ENCODE measurements around the gene DMXL1. TPM values are rescaled to one million over a fixed set of nuclear protein-coding genes. Genes with fewer than 3 reads are reported as not detected.
A peak's percentile ranks its signal among the peaks of the same experiment; 100 is the strongest.

DMXL1 gene
- total and polyA plus RNA-seq, 2 donors, result 24.6 to 31.4 TPM

DNA sequence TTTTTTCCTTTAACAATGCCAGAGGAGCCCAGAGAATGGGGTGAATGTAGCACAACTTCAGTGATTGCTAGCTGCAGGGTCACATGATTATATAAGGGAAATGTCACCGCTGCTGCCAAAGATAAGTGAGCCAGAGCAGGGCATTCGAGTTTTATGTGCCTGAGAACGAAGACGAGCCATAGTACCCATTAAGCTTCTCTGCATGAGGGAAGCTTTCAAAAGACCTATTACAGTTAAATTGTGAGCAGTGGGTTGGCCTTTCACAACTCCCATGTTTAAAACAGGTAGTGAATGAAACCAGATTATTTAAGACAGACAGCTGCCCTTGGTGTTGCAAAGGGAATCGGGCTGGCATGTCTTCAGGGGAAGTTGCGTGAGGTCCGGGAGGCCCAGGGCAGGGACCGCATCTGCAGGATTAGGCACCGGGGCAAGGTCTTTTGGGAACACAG is 202.5 kb downstream of the DMXL1 start:
- H3K4me3 ChIP-seq (ENCODE audit: low read length in 2 of 2), result peak overlapping the region; percentile 36 to 43
- no peaks in the 10 kb centered on the region for H3K9me3 ChIP-seq (ENCODE audit: control insufficient read depth in 2 of 2, insufficient read depth in 1 of 2, low read length in 1 of 2)
- H3K36me3 ChIP-seq (ENCODE audit: control insufficient read depth in 2 of 2, insufficient read depth in 2 of 2, low read length in 1 of 2), result peaks cover 0 to 32% of the 10 kb centered on the region in 2 donors
- H3K27me3 ChIP-seq (ENCODE audit: control insufficient read depth in 2 of 2, insufficient read depth in 1 of 2, low read length in 1 of 2), result no peaks in the 10 kb centered on the region
- H3K27ac ChIP-seq (ENCODE audit: low read depth in 1 of 2, low read length in 1 of 2), result peak overlapping the region; percentile 77 to 86
- peaks cover 57 to 71% of the 10 kb centered on the region in 2 donors for H3K4me1 ChIP-seq (ENCODE audit: control insufficient read depth in 2 of 2, insufficient read depth in 2 of 2, low read length in 2 of 2)
- WGBS, result 23% methylated on average over 9 of the region's 9 CpGs
- DNase-seq (ENCODE audit: low read depth in 6 of 9, low spot score in 9 of 9), result peak in 1 of 9 donors; percentile 73

DNA sequence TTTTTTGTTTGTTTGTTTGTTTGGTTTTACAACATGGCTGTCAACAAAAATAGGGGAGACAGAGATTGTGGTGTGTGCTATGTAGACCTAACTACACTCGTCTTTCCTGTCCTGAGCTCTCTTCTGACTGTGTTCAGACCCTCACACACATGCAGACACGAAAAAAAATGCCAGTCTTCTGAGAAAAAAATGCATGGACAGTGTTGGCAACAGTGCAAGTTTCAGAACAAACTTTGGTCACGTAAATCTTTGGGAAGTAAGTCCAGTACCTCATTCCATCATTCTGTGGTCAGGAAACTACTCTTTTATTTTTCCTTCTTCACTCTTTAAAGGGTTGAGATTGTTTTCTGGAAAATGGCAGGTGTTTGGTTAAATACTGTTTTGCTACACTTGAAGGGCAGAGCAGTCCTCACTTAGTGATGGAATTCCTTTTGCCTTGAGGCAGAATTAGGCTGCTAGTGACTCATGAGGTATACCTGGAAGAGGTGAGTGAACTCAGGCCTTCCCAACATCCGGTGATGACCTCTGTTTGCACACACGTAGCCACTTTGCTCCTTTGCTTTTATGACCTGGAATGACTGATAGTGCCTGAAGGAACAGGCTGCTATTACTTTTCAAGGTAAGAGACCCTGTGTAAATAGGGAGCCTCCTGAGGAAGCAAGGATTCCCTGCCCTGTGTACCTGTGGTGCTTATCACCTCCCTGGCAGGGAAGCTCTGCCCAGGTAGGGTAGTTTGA is 203.3 kb downstream of the DMXL1 start:
- Histone ChIP-seq H3K4me1 (ENCODE audit: control insufficient read depth in 2 of 2, insufficient read depth in 2 of 2, low read length in 2 of 2) (peaks cover 65 to 78% of the 10 kb centered on the region in 2 donors), H3K27me3 (ENCODE audit: control insufficient read depth in 2 of 2, insufficient read depth in 1 of 2, low read length in 1 of 2) (no peaks in the 10 kb centered on the region), H3K36me3 (ENCODE audit: control insufficient read depth in 2 of 2, insufficient read depth in 2 of 2, low read length in 1 of 2) (peaks cover 0 to 40% of the 10 kb centered on the region in 2 donors), H3K9me3 (ENCODE audit: control insufficient read depth in 2 of 2, insufficient read depth in 1 of 2, low read length in 1 of 2) (no peaks in the 10 kb centered on the region), H3K4me3 (ENCODE audit: low read length in 2 of 2) (peak overlapping the region; percentile 36 to 43), H3K27ac (ENCODE audit: low read depth in 1 of 2, low read length in 1 of 2) (peak overlapping the region; percentile 75 to 86)
- 79% methylated on average over 5 of the region's 5 CpGs for WGBS
- DNase-seq (ENCODE audit: low read depth in 6 of 9, low spot score in 9 of 9), result peak in 1 of 9 donors; percentile 44

DNA sequence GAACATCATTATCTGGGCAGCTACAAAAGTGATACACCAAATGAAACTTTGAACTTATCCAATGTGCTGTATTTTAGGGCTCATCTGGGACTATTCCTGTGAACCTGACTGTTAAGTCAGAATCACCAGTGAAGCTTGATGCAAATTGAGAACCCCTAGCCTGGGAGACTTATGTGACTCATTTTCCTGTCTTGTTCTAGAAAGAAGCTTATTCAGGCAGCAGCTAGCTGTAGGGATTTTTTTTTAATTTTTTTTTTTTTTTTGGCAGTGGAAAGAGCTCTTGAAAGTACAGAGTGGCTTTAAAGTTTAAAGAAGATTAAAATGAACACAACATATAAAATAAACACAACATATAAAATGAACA is 203.9 kb downstream of the DMXL1 start:
- peak in 1 of 9 donors; percentile 56 for DNase-seq (ENCODE audit: low read depth in 6 of 9, low spot score in 9 of 9)
- Histone ChIP-seq H3K27ac (ENCODE audit: low read depth in 1 of 2, low read length in 1 of 2) (peak overlapping the region; percentile 75 to 86), H3K4me1 (ENCODE audit: control insufficient read depth in 2 of 2, insufficient read depth in 2 of 2, low read length in 2 of 2) (peaks cover 69 to 84% of the 10 kb centered on the region in 2 donors), H3K9me3 (ENCODE audit: control insufficient read depth in 2 of 2, insufficient read depth in 1 of 2, low read length in 1 of 2) (no peaks in the 10 kb centered on the region), H3K27me3 (ENCODE audit: control insufficient read depth in 2 of 2, insufficient read depth in 1 of 2, low read length in 1 of 2) (no peaks in the 10 kb centered on the region), H3K4me3 (ENCODE audit: low read length in 2 of 2) (no peak overlapping the region), H3K36me3 (ENCODE audit: control insufficient read depth in 2 of 2, insufficient read depth in 2 of 2, low read length in 1 of 2) (peaks cover 0 to 41% of the 10 kb centered on the region in 2 donors)

DNA sequence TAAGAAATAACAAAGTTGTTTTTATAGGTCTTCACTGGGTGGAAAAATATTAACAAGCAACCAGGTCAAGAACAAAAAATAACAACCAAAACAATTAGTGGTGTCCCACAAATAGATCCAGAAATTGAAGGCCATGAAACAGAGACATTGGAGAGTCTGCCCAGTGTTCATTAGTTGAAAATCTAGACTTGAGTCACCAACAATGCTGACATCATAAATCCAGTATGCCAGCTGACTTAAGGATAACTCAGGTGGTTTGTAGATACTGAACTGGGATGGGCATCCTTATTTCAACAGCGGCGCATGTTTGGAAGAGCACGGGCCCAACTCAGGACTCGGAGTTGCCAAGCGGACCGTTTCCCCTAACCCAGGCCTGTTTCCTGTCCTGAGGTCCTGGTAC is 204.3 kb downstream of the DMXL1 start:
- WGBS, result 86% methylated on average over 6 of the region's 6 CpGs
- H3K27ac ChIP-seq (ENCODE audit: low read depth in 1 of 2, low read length in 1 of 2), result peak overlapping the region; percentile 33 to 80
- no peak overlapping the region for H3K4me3 ChIP-seq (ENCODE audit: low read length in 2 of 2)
- DNase-seq (ENCODE audit: low read depth in 6 of 9, low spot score in 9 of 9), result no peak
- H3K4me1 ChIP-seq (ENCODE audit: control insufficient read depth in 2 of 2, insufficient read depth in 2 of 2, low read length in 2 of 2), result peaks cover 73 to 87% of the 10 kb centered on the region in 2 donors
- no peaks in the 10 kb centered on the region for H3K9me3 ChIP-seq (ENCODE audit: control insufficient read depth in 2 of 2, insufficient read depth in 1 of 2, low read length in 1 of 2)
- H3K27me3 ChIP-seq (ENCODE audit: control insufficient read depth in 2 of 2, insufficient read depth in 1 of 2, low read length in 1 of 2), result no peaks in the 10 kb centered on the region
- peaks cover 0 to 43% of the 10 kb centered on the region in 2 donors for H3K36me3 ChIP-seq (ENCODE audit: control insufficient read depth in 2 of 2, insufficient read depth in 2 of 2, low read length in 1 of 2)

DNA sequence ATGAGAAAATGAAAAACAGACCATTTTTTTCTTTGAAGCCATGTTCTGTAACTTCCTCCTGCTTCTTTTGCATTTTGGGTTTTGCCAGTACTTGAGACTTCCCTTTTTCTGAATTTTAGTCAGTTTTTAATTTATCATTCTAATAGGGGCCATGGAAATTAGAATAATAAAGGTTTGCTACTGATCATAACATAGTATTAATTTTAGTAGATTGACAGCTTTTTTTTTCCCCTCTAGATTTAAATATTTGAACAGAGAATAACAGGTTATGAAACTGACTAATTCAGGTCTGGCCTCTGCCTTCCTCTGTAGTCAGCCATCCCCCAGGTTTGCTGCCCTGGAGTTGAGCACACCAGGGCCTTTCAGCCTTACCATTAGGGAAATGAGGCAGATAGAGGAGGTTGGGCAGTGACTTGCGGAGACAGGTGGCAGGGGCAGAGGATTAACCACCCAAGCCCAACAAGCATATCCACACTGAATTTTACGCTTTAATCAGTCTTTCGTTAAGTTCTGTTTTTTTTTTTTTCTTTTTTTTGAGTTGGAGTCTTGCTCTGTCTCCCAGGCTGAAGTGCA is 204.8 kb downstream of the DMXL1 start:
- peak overlapping the region; percentile 33 to 80 for H3K27ac ChIP-seq (ENCODE audit: low read depth in 1 of 2, low read length in 1 of 2)

DNA sequence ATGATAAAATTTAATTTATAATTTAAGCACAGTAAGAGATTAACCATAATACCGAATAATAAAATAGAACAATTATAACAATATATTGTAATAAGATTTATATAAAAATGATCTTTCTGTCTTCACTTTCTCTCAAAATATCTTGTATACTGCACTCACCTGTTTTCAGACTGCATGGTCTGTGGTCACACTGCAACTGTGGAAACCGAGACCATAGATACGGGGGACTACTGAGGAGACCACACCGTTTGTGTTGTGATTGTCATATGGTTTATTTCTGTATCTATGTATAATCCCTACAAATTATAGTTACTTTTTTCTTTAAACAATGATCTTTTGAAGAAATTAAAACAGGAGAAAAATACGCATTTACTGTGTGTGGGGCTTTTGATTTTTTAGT is 206.1 kb downstream of the DMXL1 start:
- peaks cover 0 to 42% of the 10 kb centered on the region in 2 donors for H3K36me3 ChIP-seq (ENCODE audit: control insufficient read depth in 2 of 2, insufficient read depth in 2 of 2, low read length in 1 of 2)
- no peak overlapping the region for H3K27ac ChIP-seq (ENCODE audit: low read depth in 1 of 2, low read length in 1 of 2)
- no peaks in the 10 kb centered on the region for H3K9me3 ChIP-seq (ENCODE audit: control insufficient read depth in 2 of 2, insufficient read depth in 1 of 2, low read length in 1 of 2)
- WGBS, result 58% methylated on average over 5 of the region's 5 CpGs
- H3K27me3 ChIP-seq (ENCODE audit: control insufficient read depth in 2 of 2, insufficient read depth in 1 of 2, low read length in 1 of 2), result no peaks in the 10 kb centered on the region
- H3K4me1 ChIP-seq (ENCODE audit: control insufficient read depth in 2 of 2, insufficient read depth in 2 of 2, low read length in 2 of 2), result peaks cover 69 to 75% of the 10 kb centered on the region in 2 donors
- DNase-seq (ENCODE audit: low read depth in 6 of 9, low spot score in 9 of 9), result no peak
- no peak overlapping the region for H3K4me3 ChIP-seq (ENCODE audit: low read length in 2 of 2)

More for the DNA sequence above, 204.8 kb downstream of the DMXL1 start:
- 78% methylated on average over 3 of the region's 3 CpGs for WGBS
- H3K4me3 ChIP-seq (ENCODE audit: low read length in 2 of 2), result no peak overlapping the region
- peaks cover 76 to 87% of the 10 kb centered on the region in 2 donors for H3K4me1 ChIP-seq (ENCODE audit: control insufficient read depth in 2 of 2, insufficient read depth in 2 of 2, low read length in 2 of 2)
- no peaks in the 10 kb centered on the region for H3K9me3 ChIP-seq (ENCODE audit: control insufficient read depth in 2 of 2, insufficient read depth in 1 of 2, low read length in 1 of 2)
- DNase-seq (ENCODE audit: low read depth in 6 of 9, low spot score in 9 of 9), result no peak
- H3K36me3 ChIP-seq (ENCODE audit: control insufficient read depth in 2 of 2, insufficient read depth in 2 of 2, low read length in 1 of 2), result peaks cover 0 to 43% of the 10 kb centered on the region in 2 donors
- H3K27me3 ChIP-seq (ENCODE audit: control insufficient read depth in 2 of 2, insufficient read depth in 1 of 2, low read length in 1 of 2), result no peaks in the 10 kb centered on the region

DNA sequence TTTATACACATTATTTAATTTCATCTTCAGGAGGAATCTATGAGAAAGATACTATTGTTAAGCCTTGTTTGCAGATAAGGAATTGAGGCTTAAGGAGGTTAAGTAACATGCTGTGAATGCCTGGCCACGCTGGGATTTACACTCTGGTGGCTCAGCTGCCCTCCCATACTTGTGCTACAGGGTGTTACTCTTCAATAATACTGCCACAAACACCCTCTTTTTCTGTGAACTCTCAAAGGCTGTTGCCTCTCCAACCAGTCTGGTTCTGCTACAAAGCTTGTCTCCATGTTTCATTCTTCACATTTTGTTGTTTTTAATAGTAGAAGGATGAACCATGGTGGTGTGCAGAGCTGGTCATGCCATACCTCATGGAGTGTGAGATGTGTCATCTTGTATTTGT is 208.2 kb downstream of the DMXL1 start:
- 88% methylated on average over 1 of the region's 1 CpG for WGBS
- Histone ChIP-seq H3K4me1 (ENCODE audit: control insufficient read depth in 2 of 2, insufficient read depth in 2 of 2, low read length in 2 of 2) (peaks cover 75 to 76% of the 10 kb centered on the region in 2 donors), H3K27ac (ENCODE audit: low read depth in 1 of 2, low read length in 1 of 2) (peak overlapping the region; percentile 52 to 87), H3K9me3 (ENCODE audit: control insufficient read depth in 2 of 2, insufficient read depth in 1 of 2, low read length in 1 of 2) (no peaks in the 10 kb centered on the region), H3K27me3 (ENCODE audit: control insufficient read depth in 2 of 2, insufficient read depth in 1 of 2, low read length in 1 of 2) (no peaks in the 10 kb centered on the region), H3K4me3 (ENCODE audit: low read length in 2 of 2) (no peak overlapping the region), H3K36me3 (ENCODE audit: control insufficient read depth in 2 of 2, insufficient read depth in 2 of 2, low read length in 1 of 2) (peaks cover 5 to 58% of the 10 kb centered on the region in 2 donors)
- DNase-seq (ENCODE audit: low read depth in 6 of 9, low spot score in 9 of 9), result no peak

DNA sequence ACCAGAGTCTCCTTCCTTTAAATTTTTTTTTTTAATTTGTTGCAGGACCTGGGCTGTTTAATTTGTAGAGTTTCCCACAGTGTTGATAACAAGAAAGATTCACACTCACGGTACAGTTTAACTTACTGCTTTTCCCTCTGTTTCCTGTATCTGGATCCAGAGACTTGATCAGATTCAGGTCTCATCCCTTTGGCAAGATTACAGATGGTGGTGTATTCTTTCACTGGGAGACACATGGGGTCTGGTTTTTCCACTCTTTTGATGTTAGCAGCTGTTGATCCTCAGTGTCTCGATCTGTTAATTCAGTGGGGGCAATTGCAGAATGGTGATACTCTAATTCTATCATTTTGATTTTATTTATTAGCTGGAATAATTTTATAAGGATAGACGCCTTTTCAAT is 209.5 kb downstream of the DMXL1 start:
- Histone ChIP-seq H3K4me3 (ENCODE audit: low read length in 2 of 2) (no peak overlapping the region), H3K36me3 (ENCODE audit: control insufficient read depth in 2 of 2, insufficient read depth in 2 of 2, low read length in 1 of 2) (peaks cover 5 to 47% of the 10 kb centered on the region in 2 donors), H3K27ac (ENCODE audit: low read depth in 1 of 2, low read length in 1 of 2) (no peak overlapping the region), H3K9me3 (ENCODE audit: control insufficient read depth in 2 of 2, insufficient read depth in 1 of 2, low read length in 1 of 2) (no peaks in the 10 kb centered on the region), H3K4me1 (ENCODE audit: control insufficient read depth in 2 of 2, insufficient read depth in 2 of 2, low read length in 2 of 2) (peaks cover 75 to 77% of the 10 kb centered on the region in 2 donors), H3K27me3 (ENCODE audit: control insufficient read depth in 2 of 2, insufficient read depth in 1 of 2, low read length in 1 of 2) (no peaks in the 10 kb centered on the region)
- peak in 1 of 9 donors; percentile 31 for DNase-seq (ENCODE audit: low read depth in 6 of 9, low spot score in 9 of 9)
- WGBS, result 37% methylated on average over 3 of the region's 3 CpGs

DNA sequence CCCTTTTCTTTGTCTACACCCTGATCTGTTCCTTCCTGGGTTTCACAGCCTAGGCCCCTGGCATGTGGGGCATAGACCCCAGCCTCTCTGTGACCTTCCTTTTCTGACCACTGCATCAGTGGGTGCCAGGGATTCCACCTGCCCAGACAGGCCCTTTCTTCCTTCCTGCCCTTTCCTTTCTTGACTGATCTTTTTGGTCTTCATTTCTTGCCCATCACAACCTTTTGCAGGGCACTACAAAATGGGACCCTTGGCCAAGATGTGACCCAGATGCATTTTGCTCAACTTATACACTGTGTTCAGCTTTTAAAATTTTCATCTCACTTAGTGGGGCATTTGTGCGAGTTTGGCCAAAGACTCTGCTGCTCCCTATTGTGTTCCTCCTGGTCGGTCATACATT is 211.7 kb downstream of the DMXL1 start:
- peaks cover 5 to 41% of the 10 kb centered on the region in 2 donors for H3K36me3 ChIP-seq (ENCODE audit: control insufficient read depth in 2 of 2, insufficient read depth in 2 of 2, low read length in 1 of 2)
- no peak for DNase-seq (ENCODE audit: low read depth in 6 of 9, low spot score in 9 of 9)
- H3K27ac ChIP-seq (ENCODE audit: low read depth in 1 of 2, low read length in 1 of 2), result peak overlapping the region in 1 of 2 donors; percentile 36
- no peaks in the 10 kb centered on the region for H3K27me3 ChIP-seq (ENCODE audit: control insufficient read depth in 2 of 2, insufficient read depth in 1 of 2, low read length in 1 of 2)
- H3K9me3 ChIP-seq (ENCODE audit: control insufficient read depth in 2 of 2, insufficient read depth in 1 of 2, low read length in 1 of 2), result no peaks in the 10 kb centered on the region
- peaks cover 68 to 73% of the 10 kb centered on the region in 2 donors for H3K4me1 ChIP-seq (ENCODE audit: control insufficient read depth in 2 of 2, insufficient read depth in 2 of 2, low read length in 2 of 2)
- no peak overlapping the region for H3K4me3 ChIP-seq (ENCODE audit: low read length in 2 of 2)
- WGBS, result over 99% methylated on average over 2 of the region's 2 CpGs
